Right lobe of liver (tissue), 4 donors: ENCODE results near the gene MX1.

ENCODE experiments used
- POLR2A ChIP-seq: fragments of 450-650 bp; IDR thresholded peaks from one replicate; pipeline ENCODE4 v1.6.1; 2017; ENCODE audit warnings: antibody characterized with exemption, mild to moderate bottlenecking
- TF ChIP-seq, protein P1 (sequence below), 4 donors: fragments of 200-600 bp in 3 of 4; fragments of 450-650 bp in 1 of 4; IDR thresholded peaks; one replicate each; pipeline versions ENCODE4 v1.5.1 to v1.8.0; 2016 to 2022; ENCODE audit warnings: antibody characterized with exemption in 4 of 4, mild to moderate bottlenecking in 2 of 4
- donor health status: DM: no; HTN: no; CAD: no.
- donor health status: DM: no; HTN: no; CAD: no.
- donor health status: DM: no; HTN: yes; CAD: no.

DNA sequence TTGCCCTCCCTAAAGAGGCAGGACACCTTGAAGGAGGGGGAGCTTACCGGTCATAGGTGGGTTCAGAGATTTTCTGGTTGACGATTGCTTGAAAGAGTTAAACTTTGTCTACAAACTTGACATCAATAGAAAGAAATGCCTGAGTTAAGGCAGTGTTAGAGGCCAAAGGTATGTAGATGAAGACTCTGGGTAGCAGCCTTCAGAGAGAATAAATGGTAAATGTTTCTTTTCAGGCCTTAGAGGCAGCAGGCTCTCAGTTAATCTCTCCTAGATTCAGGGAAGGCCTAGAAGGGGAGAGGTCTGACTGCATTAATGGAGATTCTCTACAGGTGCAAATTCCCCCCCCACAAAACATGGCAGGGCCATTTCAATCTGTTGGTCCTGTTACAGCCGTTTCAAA lies 27.7 kb downstream of the MX1 start:
- TF ChIP-seq, protein P1, sequence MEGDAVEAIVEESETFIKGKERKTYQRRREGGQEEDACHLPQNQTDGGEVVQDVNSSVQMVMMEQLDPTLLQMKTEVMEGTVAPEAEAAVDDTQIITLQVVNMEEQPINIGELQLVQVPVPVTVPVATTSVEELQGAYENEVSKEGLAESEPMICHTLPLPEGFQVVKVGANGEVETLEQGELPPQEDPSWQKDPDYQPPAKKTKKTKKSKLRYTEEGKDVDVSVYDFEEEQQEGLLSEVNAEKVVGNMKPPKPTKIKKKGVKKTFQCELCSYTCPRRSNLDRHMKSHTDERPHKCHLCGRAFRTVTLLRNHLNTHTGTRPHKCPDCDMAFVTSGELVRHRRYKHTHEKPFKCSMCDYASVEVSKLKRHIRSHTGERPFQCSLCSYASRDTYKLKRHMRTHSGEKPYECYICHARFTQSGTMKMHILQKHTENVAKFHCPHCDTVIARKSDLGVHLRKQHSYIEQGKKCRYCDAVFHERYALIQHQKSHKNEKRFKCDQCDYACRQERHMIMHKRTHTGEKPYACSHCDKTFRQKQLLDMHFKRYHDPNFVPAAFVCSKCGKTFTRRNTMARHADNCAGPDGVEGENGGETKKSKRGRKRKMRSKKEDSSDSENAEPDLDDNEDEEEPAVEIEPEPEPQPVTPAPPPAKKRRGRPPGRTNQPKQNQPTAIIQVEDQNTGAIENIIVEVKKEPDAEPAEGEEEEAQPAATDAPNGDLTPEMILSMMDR (IDR thresholded peaks at IDR 0.05), result no peak
- no peak for TF ChIP-seq POLR2A
